HepG2 (cell line): ENCODE data around the gene JPT1. TPM values are rescaled to one million over a fixed set of nuclear protein-coding genes. Genes with fewer than 3 reads are reported as not detected.

Source experiments
- ATAC-seq: fragments of 200-7000 bp; cut with Tn5 transposase; 3 replicates; pipeline ENCODE4 v1.9.1; 2020; ENCODE audit warnings: mild to moderate bottlenecking, moderate library complexity
- BruUV-seq: library from RNA; stranded (reverse); fragments of 400-500 nt; replicated peaks from 2 replicates; lab custom pipeline; 2021; lab: Mats Ljungman, UMichigan
- CTCF ChIA-PET: fragments of 300-600 bp; formaldehyde crosslinking; extraction: SDS; loops from one replicate; lab custom pipeline; 2021; ENCODE audit warnings: low total read pairs, inconsistent platforms, low intra/inter-chr PET ratio; lab: Yijun Ruan, JAX
- POLR2A ChIA-PET: fragments of 350-600 bp; sonication (Branson Sonifier 250); formaldehyde crosslinking; loops from one replicate; lab custom pipeline; 2020; ENCODE audit warnings: antibody characterized with exemption, inconsistent platforms; lab: Yijun Ruan, JAX
- DNase-seq: peaks from one replicate; pipeline ENCODE4 v3.0.0-alpha.2; 2015; ENCODE audit warnings: low spot score
- FAIRE-seq: peaks from 3 replicates; lab custom pipeline; 2011; peaks lifted over from hg19 to GRCh38; lab: Jason Lieb, UNC
- H2AFZ ChIP-seq: one replicate; pipeline ENCODE4 v1.6.1; 2011; ENCODE audit warnings: low read length, inconsistent platforms
- H3K27ac ChIP-seq: fragments of 300-600 bp; 3 replicates; pipeline ENCODE4 v1.8.0; 2011; ENCODE audit warnings: mixed run types, mild to moderate bottlenecking, mixed read lengths, low read length, inconsistent platforms; ENCODE audit not compliant: insufficient read depth; ENCODE audit errors: extremely low read length
- H3K27me3 ChIP-seq, 2 experiments: fragments of 200-600 bp in 1 of 2; 2 replicates in 1 of 2; 3 replicates in 1 of 2; pipeline versions ENCODE4 v1.6.0 to v1.8.0; 2011; ENCODE audit warnings: low read length in 2 of 2, mild to moderate bottlenecking in 2 of 2, moderate library complexity in 2 of 2, inconsistent platforms in 1 of 2; ENCODE audit not compliant: insufficient read depth in 2 of 2, control insufficient read depth in 1 of 2
- H3K36me3 ChIP-seq, 2 experiments: fragments of 200-600 bp in 1 of 2; replicated peaks in 1 of 2; 2 replicates in 1 of 2; 3 replicates in 1 of 2; pipeline versions ENCODE4 v1.5.1 to v1.8.0; 2011; ENCODE audit warnings: low read length in 2 of 2, inconsistent platforms in 1 of 2; ENCODE audit not compliant: insufficient read depth in 2 of 2, control insufficient read depth in 1 of 2
- H3K4me1 ChIP-seq: 2 replicates; pipeline ENCODE4 v1.5.1; 2012; ENCODE audit warnings: low read length, inconsistent platforms; ENCODE audit not compliant: insufficient read depth
- H3K4me2 ChIP-seq: 2 replicates; pipeline ENCODE4 v1.6.0; 2011; ENCODE audit warnings: low read depth, low read length, inconsistent platforms
- H3K4me3 ChIP-seq, 3 experiments: fragments of 200-600 bp in 1 of 3; sonication (generic), shearing (Covaris generic) in 1 of 3; replicated peaks in 1 of 3; 2 replicates each; pipeline ENCODE4 v1.5.1; 2011 to 2016; ENCODE audit warnings: low read length in 3 of 3, inconsistent platforms in 2 of 3, low read depth in 2 of 3, mild to moderate bottlenecking in 2 of 3, control low read depth in 1 of 3, mixed read lengths in 1 of 3; ENCODE audit not compliant: insufficient read depth in 1 of 3
- H3K79me2 ChIP-seq: one replicate; pipeline ENCODE4 v1.6.1; 2011; ENCODE audit warnings: low read length, inconsistent platforms; ENCODE audit not compliant: insufficient read depth
- H3K9ac ChIP-seq: 2 replicates; pipeline ENCODE4 v1.6.0; 2011; ENCODE audit warnings: mild to moderate bottlenecking, low read depth, low read length, inconsistent platforms; ENCODE audit not compliant: insufficient read depth
- H3K9me3 ChIP-seq: 2 replicates; pipeline ENCODE4 v1.5.1; 2012; ENCODE audit warnings: mild to moderate bottlenecking, low read length
- H4K20me1 ChIP-seq: 2 replicates; pipeline ENCODE4 v1.6.0; 2011; ENCODE audit warnings: inconsistent platforms, mild to moderate bottlenecking, low read length, moderate library complexity; ENCODE audit not compliant: insufficient read depth
- ARNT2 ChIP-seq: sonication (generic); formaldehyde crosslinking; IDR thresholded peaks from 2 replicates; pipeline ENCODE4 v1.8.0; 2022; ENCODE audit warnings: mild to moderate bottlenecking, low read depth, missing genetic modification reagents, moderate library complexity
- FLYWCH1 ChIP-seq: sonication (generic); formaldehyde crosslinking; IDR thresholded peaks from 2 replicates; pipeline ENCODE4 v1.8.1; 2023; ENCODE audit warnings: mild to moderate bottlenecking, missing genetic modification reagents
- GLMP ChIP-seq: sonication (generic); formaldehyde crosslinking; IDR thresholded peaks from 2 replicates; pipeline ENCODE4 v1.9.0; 2021; ENCODE audit warnings: missing genetic modification reagents, mild to moderate bottlenecking, borderline replicate concordance
- HMG20A ChIP-seq: IDR thresholded peaks from 2 replicates; pipeline ENCODE4 v1.6.1; 2016; ENCODE audit warnings: borderline replicate concordance
- ONECUT2 ChIP-seq: sonication (generic); formaldehyde crosslinking; IDR thresholded peaks from 2 replicates; pipeline ENCODE4 v1.4.0; 2020; ENCODE audit warnings: missing genetic modification reagents
- SP5 ChIP-seq: IDR thresholded peaks from 2 replicates; pipeline ENCODE4 v1.6.1; 2016; ENCODE audit warnings: low read depth, borderline replicate concordance
- SSRP1 ChIP-seq: IDR thresholded peaks from 2 replicates; pipeline ENCODE4 v1.6.1; 2016; ENCODE audit warnings: control low read depth
- THYN1 ChIP-seq: sonication (generic); formaldehyde crosslinking; IDR thresholded peaks from 2 replicates; pipeline ENCODE4 v1.8.1; 2023; ENCODE audit warnings: low read depth, mild to moderate bottlenecking, moderate library complexity, missing genetic modification reagents, borderline replicate concordance
- TMF1 ChIP-seq: sonication (generic); formaldehyde crosslinking; IDR thresholded peaks from 2 replicates; pipeline ENCODE4 v1.8.1; 2022; ENCODE audit warnings: low read depth, missing genetic modification reagents
- TOPORS ChIP-seq: sonication (generic); formaldehyde crosslinking; IDR thresholded peaks from 2 replicates; pipeline ENCODE4 v1.8.0; 2023; ENCODE audit warnings: mild to moderate bottlenecking, missing genetic modification reagents
- WIZ ChIP-seq: sonication (generic); formaldehyde crosslinking; IDR thresholded peaks from 2 replicates; pipeline ENCODE4 v1.5.1; 2020; ENCODE audit warnings: mild to moderate bottlenecking, missing genetic modification reagents
- ZC3H13 ChIP-seq: sonication (generic); formaldehyde crosslinking; IDR thresholded peaks from 2 replicates; pipeline ENCODE4 v1.8.1; 2023; ENCODE audit warnings: mild to moderate bottlenecking, missing genetic modification reagents, moderate library complexity
- ZFP36L2 ChIP-seq: sonication (generic); formaldehyde crosslinking; IDR thresholded peaks from 2 replicates; pipeline ENCODE4 v1.4.0; 2020; ENCODE audit warnings: missing genetic modification reagents
- ZNF331 ChIP-seq: sonication (generic); formaldehyde crosslinking; IDR thresholded peaks from 2 replicates; pipeline ENCODE4 v1.4.0; 2020; ENCODE audit warnings: missing genetic modification reagents
- ZNF558 ChIP-seq: sonication (generic); formaldehyde crosslinking; IDR thresholded peaks from 2 replicates; pipeline ENCODE4 v1.9.0; 2022; ENCODE audit warnings: mild to moderate bottlenecking, missing genetic modification reagents, borderline replicate concordance
- ZSCAN30 ChIP-seq: sonication (generic); formaldehyde crosslinking; IDR thresholded peaks from 2 replicates; pipeline ENCODE4 v1.5.0; 2020; ENCODE audit warnings: mild to moderate bottlenecking, missing genetic modification reagents
- WGBS: methylation state at CpG from one replicate; pipeline ENCODE4 v1.1.6; 2017; ENCODE audit warnings: low lambda C conversion rate; 5-methylcytosine and 5-hydroxymethylcytosine counted together
- in situ Hi-C: cut with HindIII; loops from 2 replicates; pipeline ENCODE4 v1.10.0; 2017; ENCODE audit warnings: low pct_unique_long_range_greater_than_20kb; ENCODE audit not compliant: extremely low pct_ligation_motif_present
- intact Hi-C: fragments of 100-400 bp; cut with micrococcal nuclease; formaldehyde crosslinking; loops from one replicate; pipeline ENCODE4 v1.10.0; 2022; ENCODE audit not compliant: unreplicated experiment
- polyA plus RNA-seq, 8 experiments: library from polyadenylated mRNA; depleted of rRNA in 3 of 8; stranded (reverse) in 7 of 8; unstranded in 1 of 8; fragments of >200 nt; fragmentation: Illumina TruSeq in 4 of 8; extraction: Trizol in 4 of 8; gene quantifications; 2 replicates each; pipeline versions ENCODE4 v1.2.1 to v1.2.3, GENCODE V29; 2011 to 2016; ENCODE audit warnings: low read depth in 4 of 8, missing spikeins in 1 of 8, mixed read lengths in 1 of 8; ENCODE audit not compliant: insufficient read depth in 1 of 8
- total RNA-seq, 5 experiments: library from RNA; depleted of rRNA; stranded (reverse); fragments of >200 nt; fragmentation: Illumina TruSeq; extraction: Trizol; gene quantifications; 2 replicates each; pipeline ENCODE4 v1.2.3, GENCODE V29; 2016; ENCODE audit warnings: low read depth in 1 of 5
- TF ChIP-seq, protein P1 (sequence below): sonication (generic); formaldehyde crosslinking; conservative IDR thresholded peaks from 2 replicates; pipeline ENCODE4 v1.8.1; 2023; ENCODE audit warnings: missing genetic modification reagents
- TF ChIP-seq, protein P2 (sequence below): sonication (generic); formaldehyde crosslinking; IDR thresholded peaks from 2 replicates; pipeline ENCODE4 v1.4.0; 2020; ENCODE audit warnings: missing genetic modification reagents

JPT1 gene
- total and polyA plus RNA-seq, 2 of the 13 experiments (the other 11 are each of a cell fraction or from before 2014, with no cell fraction given): 43.3 to 256 TPM

- peaks cover 54% of the 10 kb centered on the region for H3K4me1 ChIP-seq
- no peak for TF ChIP-seq TOPORS (CRISPR knock-in tag)
- TF ChIP-seq THYN1 (CRISPR knock-in tag): no peak
- no peak for TF ChIP-seq SSRP1 (CRISPR knock-in tag)
- no peak for TF ChIP-seq ARNT2 (CRISPR knock-in tag)
- TF ChIP-seq, protein P1, sequence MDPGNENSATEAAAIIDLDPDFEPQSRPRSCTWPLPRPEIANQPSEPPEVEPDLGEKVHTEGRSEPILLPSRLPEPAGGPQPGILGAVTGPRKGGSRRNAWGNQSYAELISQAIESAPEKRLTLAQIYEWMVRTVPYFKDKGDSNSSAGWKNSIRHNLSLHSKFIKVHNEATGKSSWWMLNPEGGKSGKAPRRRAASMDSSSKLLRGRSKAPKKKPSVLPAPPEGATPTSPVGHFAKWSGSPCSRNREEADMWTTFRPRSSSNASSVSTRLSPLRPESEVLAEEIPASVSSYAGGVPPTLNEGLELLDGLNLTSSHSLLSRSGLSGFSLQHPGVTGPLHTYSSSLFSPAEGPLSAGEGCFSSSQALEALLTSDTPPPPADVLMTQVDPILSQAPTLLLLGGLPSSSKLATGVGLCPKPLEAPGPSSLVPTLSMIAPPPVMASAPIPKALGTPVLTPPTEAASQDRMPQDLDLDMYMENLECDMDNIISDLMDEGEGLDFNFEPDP: no peak
- no peak for TF ChIP-seq ZFP36L2 (CRISPR knock-in tag)
- TF ChIP-seq ZC3H13: 0 out of 2 replicates have a peak, but pooled peaks have one; percentile 24
- no peak for TF ChIP-seq ZNF558 (CRISPR knock-in tag)
- TF ChIP-seq ZNF331 (CRISPR knock-in tag): no peak
- no peak for TF ChIP-seq SP5 (CRISPR knock-in tag)
- no peak for TF ChIP-seq FLYWCH1 (CRISPR knock-in tag)
- TF ChIP-seq HMG20A: no peak
- TF ChIP-seq WIZ (CRISPR knock-in tag): no peak
- no peak for TF ChIP-seq GLMP (CRISPR knock-in tag)
- peak; percentile 79 for TF ChIP-seq ONECUT2
- TF ChIP-seq TMF1 (CRISPR knock-in tag): no peak
- TF ChIP-seq, protein P2, sequence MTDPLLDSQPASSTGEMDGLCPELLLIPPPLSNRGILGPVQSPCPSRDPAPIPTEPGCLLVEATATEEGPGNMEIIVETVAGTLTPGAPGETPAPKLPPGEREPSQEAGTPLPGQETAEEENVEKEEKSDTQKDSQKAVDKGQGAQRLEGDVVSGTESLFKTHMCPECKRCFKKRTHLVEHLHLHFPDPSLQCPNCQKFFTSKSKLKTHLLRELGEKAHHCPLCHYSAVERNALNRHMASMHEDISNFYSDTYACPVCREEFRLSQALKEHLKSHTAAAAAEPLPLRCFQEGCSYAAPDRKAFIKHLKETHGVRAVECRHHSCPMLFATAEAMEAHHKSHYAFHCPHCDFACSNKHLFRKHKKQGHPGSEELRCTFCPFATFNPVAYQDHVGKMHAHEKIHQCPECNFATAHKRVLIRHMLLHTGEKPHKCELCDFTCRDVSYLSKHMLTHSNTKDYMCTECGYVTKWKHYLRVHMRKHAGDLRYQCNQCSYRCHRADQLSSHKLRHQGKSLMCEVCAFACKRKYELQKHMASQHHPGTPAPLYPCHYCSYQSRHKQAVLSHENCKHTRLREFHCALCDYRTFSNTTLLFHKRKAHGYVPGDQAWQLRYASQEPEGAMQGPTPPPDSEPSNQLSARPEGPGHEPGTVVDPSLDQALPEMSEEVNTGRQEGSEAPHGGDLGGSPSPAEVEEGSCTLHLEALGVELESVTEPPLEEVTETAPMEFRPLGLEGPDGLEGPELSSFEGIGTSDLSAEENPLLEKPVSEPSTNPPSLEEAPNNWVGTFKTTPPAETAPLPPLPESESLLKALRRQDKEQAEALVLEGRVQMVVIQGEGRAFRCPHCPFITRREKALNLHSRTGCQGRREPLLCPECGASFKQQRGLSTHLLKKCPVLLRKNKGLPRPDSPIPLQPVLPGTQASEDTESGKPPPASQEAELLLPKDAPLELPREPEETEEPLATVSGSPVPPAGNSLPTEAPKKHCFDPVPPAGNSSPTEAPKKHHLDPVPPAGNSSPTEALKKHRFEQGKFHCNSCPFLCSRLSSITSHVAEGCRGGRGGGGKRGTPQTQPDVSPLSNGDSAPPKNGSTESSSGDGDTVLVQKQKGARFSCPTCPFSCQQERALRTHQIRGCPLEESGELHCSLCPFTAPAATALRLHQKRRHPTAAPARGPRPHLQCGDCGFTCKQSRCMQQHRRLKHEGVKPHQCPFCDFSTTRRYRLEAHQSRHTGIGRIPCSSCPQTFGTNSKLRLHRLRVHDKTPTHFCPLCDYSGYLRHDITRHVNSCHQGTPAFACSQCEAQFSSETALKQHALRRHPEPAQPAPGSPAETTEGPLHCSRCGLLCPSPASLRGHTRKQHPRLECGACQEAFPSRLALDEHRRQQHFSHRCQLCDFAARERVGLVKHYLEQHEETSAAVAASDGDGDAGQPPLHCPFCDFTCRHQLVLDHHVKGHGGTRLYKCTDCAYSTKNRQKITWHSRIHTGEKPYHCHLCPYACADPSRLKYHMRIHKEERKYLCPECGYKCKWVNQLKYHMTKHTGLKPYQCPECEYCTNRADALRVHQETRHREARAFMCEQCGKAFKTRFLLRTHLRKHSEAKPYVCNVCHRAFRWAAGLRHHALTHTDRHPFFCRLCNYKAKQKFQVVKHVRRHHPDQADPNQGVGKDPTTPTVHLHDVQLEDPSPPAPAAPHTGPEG (CRISPR knock-in tag): no peak
- no peak for TF ChIP-seq ZSCAN30 (CRISPR knock-in tag)
Measured at GRCh38 chr17:75153780-75154194, 525 bp downstream of the JPT1 start.

More at GRCh38 chr17:75153780-75154194, 525 bp downstream of the JPT1 start:
- BruUV-seq: no TSS peak
- Histone ChIP-seq H4K20me1 (no peaks in the 10 kb centered on the region; the same call in 1 of the 2 replicates), H3K27me3 (no peaks in the 10 kb centered on the region; a peak in 1 of 5 replicates), H3K27ac (peak overlapping the region; percentile 76), H3K9ac (peak overlapping the region; percentile 92), H3K9me3 (no peaks in the 10 kb centered on the region), H3K36me3 (peaks cover 0 to 1% of the 10 kb centered on the region in 2 experiments; a peak in 2 of 5 replicates), H3K79me2 (peaks cover 51% of the 10 kb centered on the region), H2AFZ (no peak overlapping the region), H3K4me3 (peak overlapping the region; percentile 85 to 99 (median 95)), H3K4me2 (peak overlapping the region; percentile 96)
- 5% methylated on average over 13 of the region's 35 CpGs for WGBS
- POLR2A ChIA-PET: interaction anchor here (1.4 to 2.6 kb wide), 7 partner anchors 9 to 116 kb away, joined by 3 to 23 read pairs (median 10); partner anchors contain the start of genes ARMC7, NT5C and SUMO2
- in situ Hi-C loops (no loop called here), intact Hi-C loops (loop anchor here (5.0 kb wide), 1 partner anchor 49 kb away; no protein-coding TSS in a partner anchor)
- peak; percentile 5 for ATAC-seq
- CTCF ChIA-PET: no interaction called here
- FAIRE-seq: no peak
- no peak for DNase-seq
